BJ (cell line): Measurements from ENCODE around the gene PRTN3. TPM values are rescaled to one million over a fixed set of nuclear protein-coding genes. Genes with fewer than 3 reads are reported as not detected.

Source experiments
- CTCF ChIA-PET: fragments of 350-600 bp; formaldehyde crosslinking; extraction: SDS; loops from one replicate; lab custom pipeline; 2021; ENCODE audit warnings: antibody characterized with exemption, inconsistent platforms; lab: Yijun Ruan, JAX
- POLR2A ChIA-PET: fragments of 300-600 bp; sonication (Branson Sonifier 250); formaldehyde crosslinking; extraction: SDS; loops from one replicate; lab custom pipeline; 2021; ENCODE audit warnings: antibody characterized with exemption; lab: Charles Lee
- DNase-seq: peaks from one replicate; pipeline ENCODE4 v3.0.0-alpha.2; 2011; ENCODE audit warnings: low read depth
- H3K27me3 ChIP-seq: 2 replicates; pipeline ENCODE4 v1.6.0; 2011; ENCODE audit warnings: low read length; ENCODE audit not compliant: control insufficient read depth, insufficient read depth
- H3K36me3 ChIP-seq: 2 replicates; pipeline ENCODE4 v1.5.1; 2011; ENCODE audit warnings: low read length; ENCODE audit not compliant: control insufficient read depth, insufficient read depth
- H3K4me3 ChIP-seq: 2 replicates; pipeline ENCODE4 v1.5.1; 2011; ENCODE audit warnings: low read depth, mild to moderate bottlenecking, control low read depth, low read length
- polyA plus RNA-seq: library from polyadenylated mRNA; depleted of rRNA; stranded (reverse); fragments of >200 nt; gene quantifications from 2 replicates; pipeline ENCODE4 v1.2.3, GENCODE V29; 2011
- TF ChIP-seq, protein P1 (sequence below): IDR thresholded peaks from 2 replicates; pipeline ENCODE4 v1.5.1; 2011; ENCODE audit warnings: low read depth, mild to moderate bottlenecking, control low read depth, inconsistent platforms, low read length, moderate library complexity; ENCODE audit not compliant: insufficient read depth

The PRTN3 gene
- polyA plus RNA-seq, 1 experiment = not detected

DNA sequence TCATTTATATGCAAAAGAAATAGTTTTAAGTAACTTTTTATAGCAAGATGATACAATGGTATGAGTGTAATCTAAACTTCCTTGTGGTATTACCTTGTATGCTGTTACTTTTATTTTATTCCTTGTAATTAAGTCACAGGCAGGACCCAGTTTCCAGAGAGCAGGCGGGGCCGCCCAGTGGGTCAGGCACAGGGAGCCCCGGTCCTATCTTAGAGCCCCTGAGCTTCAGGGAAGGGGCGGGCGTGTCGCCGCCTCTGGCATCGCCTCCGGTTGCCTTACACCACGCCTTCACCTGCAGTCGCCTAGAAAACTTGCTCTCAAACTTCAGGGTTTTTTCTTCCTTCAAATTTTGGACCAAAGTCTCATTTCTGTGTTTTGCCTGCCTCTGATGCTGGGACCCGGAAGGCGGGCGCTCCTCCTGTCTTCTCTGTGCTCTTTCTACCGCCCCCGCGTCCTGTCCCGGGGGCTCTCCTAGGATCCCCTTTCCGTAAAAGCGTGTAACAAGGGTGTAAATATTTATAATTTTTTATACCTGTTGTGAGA is 29.2 kb upstream of the PRTN3 start:
- Histone ChIP-seq H3K4me3 (no peak overlapping the region), H3K36me3 (peaks cover 32% of the 10 kb centered on the region), H3K27me3 (no peaks in the 10 kb centered on the region)
- DNase-seq = no peak
- TF ChIP-seq, protein P1, sequence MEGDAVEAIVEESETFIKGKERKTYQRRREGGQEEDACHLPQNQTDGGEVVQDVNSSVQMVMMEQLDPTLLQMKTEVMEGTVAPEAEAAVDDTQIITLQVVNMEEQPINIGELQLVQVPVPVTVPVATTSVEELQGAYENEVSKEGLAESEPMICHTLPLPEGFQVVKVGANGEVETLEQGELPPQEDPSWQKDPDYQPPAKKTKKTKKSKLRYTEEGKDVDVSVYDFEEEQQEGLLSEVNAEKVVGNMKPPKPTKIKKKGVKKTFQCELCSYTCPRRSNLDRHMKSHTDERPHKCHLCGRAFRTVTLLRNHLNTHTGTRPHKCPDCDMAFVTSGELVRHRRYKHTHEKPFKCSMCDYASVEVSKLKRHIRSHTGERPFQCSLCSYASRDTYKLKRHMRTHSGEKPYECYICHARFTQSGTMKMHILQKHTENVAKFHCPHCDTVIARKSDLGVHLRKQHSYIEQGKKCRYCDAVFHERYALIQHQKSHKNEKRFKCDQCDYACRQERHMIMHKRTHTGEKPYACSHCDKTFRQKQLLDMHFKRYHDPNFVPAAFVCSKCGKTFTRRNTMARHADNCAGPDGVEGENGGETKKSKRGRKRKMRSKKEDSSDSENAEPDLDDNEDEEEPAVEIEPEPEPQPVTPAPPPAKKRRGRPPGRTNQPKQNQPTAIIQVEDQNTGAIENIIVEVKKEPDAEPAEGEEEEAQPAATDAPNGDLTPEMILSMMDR = no peak
- POLR2A ChIA-PET = no interaction called here
- CTCF ChIA-PET = interaction anchor here (0.8 to 1.2 kb wide), 2 partner anchors 9 to 41 kb away, joined by 3 to 4 read pairs; no protein-coding TSS in a partner anchor

DNA sequence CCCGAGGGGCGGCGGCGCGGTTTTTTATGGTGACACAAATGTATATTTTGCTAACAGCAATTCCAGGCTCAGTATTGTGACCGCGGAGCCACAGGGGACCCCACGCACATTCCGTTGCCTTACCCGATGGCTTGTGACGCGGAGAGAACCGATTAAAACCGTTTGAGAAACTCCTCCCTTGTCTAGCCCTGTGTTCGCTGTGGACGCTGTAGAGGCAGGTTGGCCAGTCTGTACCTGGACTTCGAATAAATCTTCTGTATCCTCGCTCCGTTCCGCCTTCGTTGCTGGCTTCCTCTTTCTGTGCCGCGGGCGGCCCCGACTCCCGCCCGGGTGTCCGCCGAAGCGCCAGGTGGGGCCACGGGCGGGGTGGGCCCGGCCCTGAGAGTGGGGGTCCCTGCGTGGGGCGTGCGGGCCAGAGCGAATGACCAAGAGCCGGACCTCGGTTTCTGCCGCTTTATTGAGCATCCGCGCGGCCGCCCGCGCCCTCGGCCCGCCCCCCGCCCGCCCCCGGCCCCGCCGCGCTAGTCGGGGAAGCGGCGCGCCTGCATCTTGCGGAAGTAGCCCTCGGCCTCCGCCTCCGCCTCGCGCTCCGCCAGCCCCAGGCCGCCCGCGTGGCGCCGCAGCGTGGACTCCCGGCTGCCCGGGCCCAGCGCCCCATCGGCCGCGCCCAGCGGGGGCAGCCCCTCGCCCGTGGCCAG is 28.6 kb upstream of the PRTN3 start:
- CTCF ChIA-PET = interaction anchor here (0.8 to 1.2 kb wide), 2 partner anchors 10 to 41 kb away, joined by 3 to 4 read pairs; no protein-coding TSS in a partner anchor
- DNase-seq = no peak
- Histone ChIP-seq H3K4me3 (no peak overlapping the region), H3K27me3 (no peaks in the 10 kb centered on the region), H3K36me3 (peaks cover 26% of the 10 kb centered on the region)
- TF ChIP-seq, protein P1 = no peak
- POLR2A ChIA-PET = no interaction called here

DNA sequence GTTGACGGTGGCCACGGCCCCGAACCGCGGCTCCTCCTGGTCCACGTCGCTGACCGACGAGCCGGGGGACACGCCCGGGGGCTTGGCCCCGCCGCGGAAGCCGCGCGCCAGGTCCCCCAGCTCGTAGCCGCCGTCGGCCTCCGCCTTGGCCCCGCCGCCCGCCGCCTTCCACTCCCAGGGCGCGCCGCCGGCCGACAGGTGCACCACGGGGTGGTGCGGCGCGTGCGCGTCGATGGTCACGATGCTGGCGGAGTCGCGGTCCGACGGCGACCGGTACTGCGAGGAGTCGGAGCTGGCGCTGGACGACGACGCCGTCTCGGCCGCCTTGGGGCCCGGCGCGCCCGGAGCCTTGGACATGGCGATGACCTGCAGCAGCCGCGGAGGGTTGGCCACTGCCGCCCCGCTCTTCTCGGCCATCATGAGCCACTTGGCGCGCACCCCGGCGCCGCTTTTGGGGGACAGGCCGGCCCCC is 28.0 kb upstream of the PRTN3 start:
- no peak overlapping the region for H3K4me3 ChIP-seq
- H3K36me3 ChIP-seq = peaks cover 23% of the 10 kb centered on the region
- H3K27me3 ChIP-seq = no peaks in the 10 kb centered on the region
- TF ChIP-seq, protein P1 = no peak
- DNase-seq = no peak
- POLR2A ChIA-PET = no interaction called here
- CTCF ChIA-PET = no interaction called here

DNA sequence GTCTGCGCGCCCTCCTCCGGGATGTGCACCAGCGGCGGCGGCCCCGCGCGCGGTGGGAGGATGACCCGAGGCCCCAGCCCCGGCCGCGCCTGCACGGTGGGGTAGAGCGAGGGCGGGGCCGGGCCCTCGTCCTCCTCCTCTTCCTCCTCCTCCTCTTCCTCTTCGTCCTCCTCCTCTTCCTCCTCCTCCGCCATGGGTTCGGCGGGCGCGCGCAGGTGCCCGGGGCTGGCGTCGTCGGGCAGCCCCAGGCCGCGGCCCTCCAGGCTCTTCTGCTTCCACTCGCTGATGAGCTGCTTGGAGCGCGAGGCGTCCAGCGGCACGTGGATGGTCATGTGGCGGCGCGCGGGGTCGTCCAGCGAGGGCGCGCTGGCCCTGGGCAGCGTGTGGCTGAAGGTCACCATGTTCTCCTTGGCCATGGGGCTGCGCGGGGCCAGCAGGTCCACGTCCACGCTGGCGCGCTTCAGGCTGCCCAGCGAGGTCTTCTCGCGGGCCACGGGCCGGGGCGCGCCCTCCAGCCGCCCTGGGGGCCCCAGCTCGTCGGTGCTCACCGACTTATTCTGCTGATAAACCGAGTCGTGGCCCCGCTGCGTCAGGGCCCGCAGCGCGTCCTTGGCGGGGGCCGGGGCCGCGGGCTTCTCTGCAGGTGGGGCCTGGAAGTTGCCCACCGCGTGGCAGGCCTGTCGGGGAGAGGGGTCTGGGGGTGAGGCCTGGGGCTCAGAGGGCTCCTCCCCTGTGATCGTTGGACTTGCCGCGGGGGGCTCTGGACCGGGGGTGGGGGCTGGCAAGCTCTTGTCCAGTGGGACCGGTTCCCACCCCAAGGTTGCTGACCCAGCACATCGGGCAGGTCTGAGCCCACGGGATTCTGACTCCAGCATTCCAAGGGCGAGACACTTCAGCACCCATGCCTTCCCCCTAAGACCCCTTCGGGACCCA is 27.3 kb upstream of the PRTN3 start:
- POLR2A ChIA-PET = no interaction called here
- H3K4me3 ChIP-seq = no peak overlapping the region
- no peaks in the 10 kb centered on the region for H3K27me3 ChIP-seq
- DNase-seq = no peak
- CTCF ChIA-PET = no interaction called here
- TF ChIP-seq, protein P1 = no peak
- peaks cover 19% of the 10 kb centered on the region for H3K36me3 ChIP-seq
